Upper lobe of left lung (tissue), 6 donors: ENCODE measurements around the gene RNU1-4. TPM values are rescaled to one million over a fixed set of nuclear protein-coding genes. Genes with fewer than 3 reads are reported as not detected.
"Not testable (repeated sequence)": the region's sequence is repeated elsewhere in the genome, so short reads cannot be mapped to it uniquely, and the experiment has no call there.

Experiments
- ATAC-seq, 2 donors: fragments of 200-7000 bp; cut with Tn5 transposase; one replicate each; pipeline ENCODE4 v1.9.1; 2022; ENCODE audit warnings: mild to moderate bottlenecking in 2 of 2, moderate library complexity in 2 of 2; ENCODE audit not compliant: low FRiP score in 2 of 2
- DNase-seq, 2 donors: peaks; one replicate each; pipeline ENCODE4 v3.0.0-alpha.2; 2019 to 2020
- H3K27ac ChIP-seq, 4 donors: fragments of 200-600 bp; sonication (generic); one replicate each; pipeline ENCODE4 v1.5.1; 2016 to 2019
- H3K27me3 ChIP-seq, 4 donors: fragments of 200-600 bp; sonication (generic); one replicate each; pipeline ENCODE4 v1.5.1; 2017 to 2019
- H3K36me3 ChIP-seq, 4 donors: fragments of 200-600 bp; sonication (generic); one replicate each; pipeline ENCODE4 v1.5.1; 2016 to 2019
- H3K4me1 ChIP-seq, 4 donors: fragments of 200-600 bp; sonication (generic); one replicate each; pipeline ENCODE4 v1.5.1; 2018 to 2019
- H3K4me3 ChIP-seq, 4 donors: fragments of 200-600 bp; sonication (generic); one replicate each; pipeline ENCODE4 v1.5.1; 2017 to 2019; ENCODE audit warnings: mild to moderate bottlenecking in 2 of 4, moderate library complexity in 1 of 4
- H3K9me3 ChIP-seq, 4 donors: fragments of 200-600 bp; sonication (generic); one replicate each; pipeline ENCODE4 v1.5.1; 2018 to 2019
- POLR2AphosphoS5 ChIP-seq, 2 donors: sonication (generic); formaldehyde crosslinking; IDR thresholded peaks; one replicate each; pipeline ENCODE4 v1.5.1; 2017; ENCODE audit warnings: antibody characterized with exemption in 2 of 2
- WGBS, 2 donors: methylation state at CpG; one replicate each; pipeline ENCODE4 v1.1.5; 2017 to 2018; 5-methylcytosine and 5-hydroxymethylcytosine counted together
- total RNA-seq, 6 donors: library from RNA; depleted of rRNA in 4 of 6; stranded (reverse); fragments of >200 nt in 4 of 6; gene quantifications; one replicate each; pipeline versions ENCODE4 v1.1.0 to v1.2.1, GENCODE V29; 2016 to 2021
- donor health status: DM: no; HTN: no; CAD: no; lungs with moderate emphysema.
- donor health status: DM: no; HTN: yes; CAD: no; lungs with severe emphysema.

Gene RNU1-4
- total RNA-seq, 6 donors from 2014 or later: under 0.01 to 14,413 (median 1,360) TPM

DNA sequence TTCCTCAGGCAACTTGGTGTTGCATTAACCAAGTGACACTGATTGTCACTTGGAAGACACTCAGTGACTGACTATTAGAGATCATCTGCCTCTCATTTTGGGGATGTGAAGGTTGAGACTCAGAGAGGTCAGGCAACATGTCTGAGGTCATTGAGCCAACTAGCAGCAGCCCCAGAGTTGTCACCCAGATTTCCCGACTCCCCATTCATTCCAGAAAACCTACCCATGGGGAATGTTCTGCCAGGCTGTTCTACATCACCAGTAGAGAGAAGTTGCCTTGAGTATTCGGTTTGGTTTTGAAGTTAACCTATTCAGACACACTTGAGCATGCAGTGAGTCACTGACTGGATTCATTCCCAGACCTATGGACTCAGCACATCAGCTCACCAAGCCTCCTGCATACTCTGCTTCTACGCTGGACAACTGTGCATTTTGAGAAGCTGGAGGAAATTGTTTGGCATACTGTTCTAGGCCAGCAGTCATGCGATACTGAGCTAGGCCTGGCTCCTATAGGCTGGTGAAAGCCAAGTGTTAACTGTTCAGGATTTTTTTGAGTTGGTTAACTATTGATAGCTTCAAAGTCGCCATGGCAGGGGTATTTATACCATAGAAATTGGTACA lies 29.9 kb downstream of the RNU1-4 start:
- H3K9me3 ChIP-seq, H3K4me3 ChIP-seq, H3K27me3 ChIP-seq, H3K36me3 ChIP-seq: not testable (repeated sequence)
- Histone ChIP-seq H3K4me1 (peaks cover 0 to 14% (median 7%) of the 10 kb centered on the region in 4 donors), H3K27ac (peak overlapping the region in 1 of 4 donors; percentile 35)
- WGBS, 2 donors: 57 to 69% methylated on average over 5 of the region's 5 CpGs
- peak in 1 of 2 donors; percentile 19 for TF ChIP-seq POLR2AphosphoS5 (IDR thresholded peaks at IDR 0.05)
- ATAC-seq: peak in 1 of 2 donors; percentile 72
- peak in 1 of 2 donors; percentile 86 for DNase-seq

- Histone ChIP-seq H3K27ac (peak overlapping the region in 1 of 4 donors; percentile 35), H3K4me1 (peaks cover 0 to 14% (median 7%) of the 10 kb centered on the region in 4 donors)
- DNase-seq, H3K27me3 ChIP-seq, ATAC-seq, H3K9me3 ChIP-seq, H3K36me3 ChIP-seq, H3K4me3 ChIP-seq: not testable (repeated sequence)
- 70 to 71% methylated on average over 6 of the region's 6 CpGs for WGBS, 2 donors
Measured at GRCh38 chr1:16770896-16771446, 30.7 kb downstream of the RNU1-4 start.

DNA sequence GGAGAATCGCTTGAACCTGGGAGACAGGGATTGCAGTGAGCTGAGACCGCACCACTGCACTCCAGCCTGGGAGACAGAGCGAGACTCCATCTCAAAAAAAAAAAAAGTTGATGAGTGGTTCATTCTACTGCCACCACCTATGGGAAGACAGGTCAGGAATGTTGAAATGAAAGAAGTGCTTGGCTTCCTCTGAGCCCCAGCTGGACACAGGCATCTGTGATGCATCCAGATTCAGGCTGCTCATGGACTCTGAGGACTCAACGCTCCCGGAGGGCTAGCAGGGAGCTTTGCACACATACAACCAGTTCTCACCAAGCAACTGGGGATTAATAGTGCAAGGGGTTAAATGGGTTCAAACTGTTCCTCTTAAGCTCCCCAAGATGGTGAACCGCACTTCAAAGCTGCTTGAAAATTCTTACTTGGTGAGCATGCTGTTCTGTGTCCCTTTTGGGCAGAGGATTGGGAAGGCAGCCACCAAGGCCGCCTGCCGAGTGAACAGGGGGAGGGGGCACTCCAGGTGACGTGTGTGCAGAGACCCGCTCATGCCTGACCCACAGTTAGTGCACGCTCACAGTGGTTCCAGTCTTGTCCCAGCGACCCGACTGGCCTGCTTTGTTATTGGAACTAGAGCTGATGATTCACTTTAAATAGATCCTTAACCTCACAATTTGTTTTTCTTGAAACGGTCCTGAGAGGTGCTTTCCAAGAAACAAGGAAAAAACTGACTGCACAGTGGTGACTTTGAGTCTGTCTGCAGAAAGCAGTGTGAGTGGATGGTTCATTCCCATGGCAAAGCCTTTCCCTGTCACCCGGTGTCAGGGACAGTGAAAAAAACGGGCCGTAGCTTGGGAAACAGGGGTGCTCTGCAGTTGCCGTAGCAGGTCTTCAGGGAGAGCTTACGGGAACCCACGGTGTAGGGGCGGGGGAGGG lies 32.2 kb downstream of the RNU1-4 start:
- DNase-seq: peak in 1 of 2 donors; percentile 68
- not testable (repeated sequence) for H3K36me3 ChIP-seq, H3K27me3 ChIP-seq, H3K4me1 ChIP-seq, H3K9me3 ChIP-seq
- Histone ChIP-seq H3K4me3 (peak overlapping the region in 1 of 4 donors; percentile 6), H3K27ac (peak overlapping the region in 1 of 4 donors; percentile 23)
- WGBS, 2 donors: 62 to 65% methylated on average over 14 of the region's 21 CpGs
- peak; percentile 20 to 48 for ATAC-seq

- 50 to 63% methylated on average over 8 of the region's 9 CpGs for WGBS, 2 donors
- H3K36me3 ChIP-seq, ATAC-seq, H3K4me3 ChIP-seq, H3K27ac ChIP-seq, H3K27me3 ChIP-seq, H3K4me1 ChIP-seq, DNase-seq, H3K9me3 ChIP-seq: not testable (repeated sequence)
Measured at GRCh38 chr1:16773205-16773596, 32.9 kb downstream of the RNU1-4 start.

- DNase-seq, H3K36me3 ChIP-seq, H3K27ac ChIP-seq, H3K4me1 ChIP-seq, H3K27me3 ChIP-seq, ATAC-seq, H3K9me3 ChIP-seq, H3K4me3 ChIP-seq: not testable (repeated sequence)
- 56 to 57% methylated on average over 4 of the region's 6 CpGs for WGBS, 2 donors
Measured at GRCh38 chr1:16773723-16774122, 33.4 kb downstream of the RNU1-4 start.

- not testable (repeated sequence) for H3K27ac ChIP-seq, H3K9me3 ChIP-seq, ATAC-seq, H3K27me3 ChIP-seq, H3K4me1 ChIP-seq, H3K4me3 ChIP-seq, H3K36me3 ChIP-seq, DNase-seq
- 77 to 78% methylated on average over 8 of the region's 14 CpGs for WGBS, 2 donors
Measured at GRCh38 chr1:16774773-16775172, 34.5 kb downstream of the RNU1-4 start.

- H3K27me3 ChIP-seq, ATAC-seq, DNase-seq, H3K36me3 ChIP-seq, H3K4me3 ChIP-seq, H3K9me3 ChIP-seq, H3K27ac ChIP-seq, H3K4me1 ChIP-seq: not testable (repeated sequence)
- WGBS, 2 donors: 82 to 87% methylated on average over 3 to 8 of the region's 8 CpGs
Measured at GRCh38 chr1:16775290-16775689, 35.0 kb downstream of the RNU1-4 start.

DNA sequence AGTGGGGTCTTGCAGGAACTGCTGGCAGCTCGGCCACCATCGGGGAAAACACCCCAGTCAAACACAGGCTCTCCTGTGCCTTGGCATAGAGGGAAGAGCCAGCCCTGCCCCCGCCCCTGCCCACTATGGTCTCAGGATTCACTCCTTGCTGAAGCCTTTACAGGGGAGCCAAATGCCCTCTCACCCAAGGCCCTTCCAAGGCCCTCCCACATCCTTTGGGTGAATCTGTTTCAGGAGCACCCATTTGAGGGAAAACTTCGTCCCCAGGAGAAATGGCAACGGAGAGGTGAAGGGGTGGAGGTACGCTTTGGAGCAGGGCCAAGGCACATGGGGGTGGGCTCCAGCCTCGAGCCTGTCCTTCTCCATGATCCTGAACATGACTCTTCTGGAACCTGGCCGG lies 35.9 kb downstream of the RNU1-4 start:
- 84 to 90% methylated on average over 4 to 5 of the region's 8 CpGs for whole genome bisulfite sequencing, 2 donors
- not testable (repeated sequence) for H3K36me3 ChIP-seq, ATAC-seq, DNase-seq, H3K27me3 ChIP-seq, H3K9me3 ChIP-seq, H3K27ac ChIP-seq, H3K4me3 ChIP-seq, H3K4me1 ChIP-seq

GRCh38 chr1:16776835-16777234 lies 36.5 kb downstream of the RNU1-4 start:
- not testable (repeated sequence) for H3K27ac ChIP-seq, H3K4me3 ChIP-seq, H3K4me1 ChIP-seq, DNase-seq, H3K9me3 ChIP-seq, H3K36me3 ChIP-seq, H3K27me3 ChIP-seq, ATAC-seq
- WGBS, 2 donors: 74 to 81% methylated on average over 5 of the region's 5 CpGs

DNA sequence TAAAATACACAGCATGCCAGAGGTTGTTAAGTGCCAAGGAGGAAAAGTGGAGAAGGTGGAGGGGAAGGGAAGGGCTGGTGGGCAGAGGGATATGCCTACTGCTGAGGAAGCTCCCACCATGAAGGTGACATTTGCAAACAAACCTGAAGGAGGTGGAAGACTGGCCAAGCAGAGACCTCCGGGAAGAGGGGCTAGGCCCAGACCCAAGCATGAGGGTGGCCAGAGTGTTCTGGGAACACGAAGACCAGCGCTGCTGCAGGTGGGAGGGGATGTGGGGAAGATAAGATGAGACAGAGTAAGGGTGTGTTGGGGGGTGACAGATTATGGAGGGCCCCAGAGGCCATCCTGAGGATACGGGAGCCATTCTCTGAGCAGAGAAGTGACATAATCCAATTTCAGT lies 37.5 kb downstream of the RNU1-4 start:
- not testable (repeated sequence) for ATAC-seq
- 90 to 93% methylated on average over 4 of the region's 4 CpGs for WGBS, 2 donors

GRCh38 chr1:16779525-16779924 lies 39.2 kb downstream of the RNU1-4 start:
- H3K36me3 ChIP-seq, H3K27me3 ChIP-seq, ATAC-seq, H3K4me1 ChIP-seq, H3K4me3 ChIP-seq, H3K9me3 ChIP-seq, H3K27ac ChIP-seq, DNase-seq: not testable (repeated sequence)
- WGBS, 2 donors: 82 to 89% methylated on average over 5 of the region's 5 CpGs

More for the DNA sequence above, 37.5 kb downstream of the RNU1-4 start:
- not testable (repeated sequence) for H3K4me3 ChIP-seq, H3K4me1 ChIP-seq, H3K9me3 ChIP-seq, H3K36me3 ChIP-seq, H3K27me3 ChIP-seq, DNase-seq, H3K27ac ChIP-seq

- H3K27me3 ChIP-seq, H3K9me3 ChIP-seq, H3K36me3 ChIP-seq, H3K4me1 ChIP-seq, DNase-seq, H3K4me3 ChIP-seq, H3K27ac ChIP-seq: not testable (repeated sequence)
- no CpG with 5 or more reads among the region's 2 CpGs for WGBS, 2 donors
- ATAC-seq: peak; percentile 57 to 58
Measured at GRCh38 chr1:16781033-16781432, 40.7 kb downstream of the RNU1-4 start.
